Astrocyte (in vitro differentiated cells and primary cell): ENCODE measurements around the gene SERPINA1.

ENCODE experiments used
- EZH2 ChIP-seq: IDR thresholded peaks from 2 replicates; pipeline ENCODE4 v1.6.1; 2012; ENCODE audit warnings: mild to moderate bottlenecking, low read length, inconsistent platforms; ENCODE audit not compliant: insufficient read depth
- TF ChIP-seq, protein P1 (sequence below): IDR thresholded peaks from 2 replicates; pipeline ENCODE4 v1.5.1; 2011; ENCODE audit warnings: low read depth, mild to moderate bottlenecking, inconsistent platforms, low read length, moderate library complexity; ENCODE audit not compliant: insufficient read depth

DNA sequence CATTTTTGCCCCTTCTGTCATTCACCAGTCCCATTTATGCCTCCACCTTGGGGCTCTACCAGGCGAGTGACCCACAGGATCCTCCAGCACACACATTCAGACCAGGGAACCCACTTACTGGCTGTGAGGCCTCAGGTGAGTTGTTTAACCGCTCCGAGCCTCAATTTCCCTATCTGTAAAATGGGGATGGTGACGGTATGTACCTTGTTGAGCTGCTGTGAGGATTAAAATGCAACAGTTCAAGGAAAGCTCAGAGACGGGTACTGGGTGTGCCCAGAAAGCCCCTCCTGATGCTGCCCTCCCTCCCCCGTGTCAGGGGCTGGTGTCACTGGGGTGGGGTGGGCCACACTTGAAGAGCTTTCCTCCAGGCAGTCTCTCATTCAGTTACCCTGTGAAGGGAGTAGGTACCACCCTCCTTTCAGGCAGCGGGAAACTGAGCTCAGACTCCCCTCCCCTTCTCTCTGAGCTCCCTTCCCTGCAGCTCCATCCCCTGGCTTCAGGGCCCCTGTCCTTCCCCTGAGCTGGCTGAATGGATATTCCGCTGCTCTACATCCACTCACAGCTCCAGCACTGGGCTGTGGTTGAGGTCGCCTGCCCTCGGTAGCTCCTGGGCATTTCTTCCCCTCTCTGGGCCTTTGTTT, 1.4 kb upstream of the SERPINA1 start:
- TF ChIP-seq, protein P1, sequence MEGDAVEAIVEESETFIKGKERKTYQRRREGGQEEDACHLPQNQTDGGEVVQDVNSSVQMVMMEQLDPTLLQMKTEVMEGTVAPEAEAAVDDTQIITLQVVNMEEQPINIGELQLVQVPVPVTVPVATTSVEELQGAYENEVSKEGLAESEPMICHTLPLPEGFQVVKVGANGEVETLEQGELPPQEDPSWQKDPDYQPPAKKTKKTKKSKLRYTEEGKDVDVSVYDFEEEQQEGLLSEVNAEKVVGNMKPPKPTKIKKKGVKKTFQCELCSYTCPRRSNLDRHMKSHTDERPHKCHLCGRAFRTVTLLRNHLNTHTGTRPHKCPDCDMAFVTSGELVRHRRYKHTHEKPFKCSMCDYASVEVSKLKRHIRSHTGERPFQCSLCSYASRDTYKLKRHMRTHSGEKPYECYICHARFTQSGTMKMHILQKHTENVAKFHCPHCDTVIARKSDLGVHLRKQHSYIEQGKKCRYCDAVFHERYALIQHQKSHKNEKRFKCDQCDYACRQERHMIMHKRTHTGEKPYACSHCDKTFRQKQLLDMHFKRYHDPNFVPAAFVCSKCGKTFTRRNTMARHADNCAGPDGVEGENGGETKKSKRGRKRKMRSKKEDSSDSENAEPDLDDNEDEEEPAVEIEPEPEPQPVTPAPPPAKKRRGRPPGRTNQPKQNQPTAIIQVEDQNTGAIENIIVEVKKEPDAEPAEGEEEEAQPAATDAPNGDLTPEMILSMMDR: no peak
- no peak for TF ChIP-seq EZH2
